Vagina (tissue), 2 donors: ENCODE measurements around the gene RSPO4. TPM values are rescaled to one million over a fixed set of nuclear protein-coding genes. Genes with fewer than 3 reads are reported as not detected.

Source experiments
- DNase-seq, 2 donors: peaks; one replicate each; pipeline ENCODE4 v3.0.0-alpha.2; 2017; ENCODE audit errors: extremely low spot score in 2 of 2
- H3K27ac ChIP-seq: fragments of 200-600 bp; sonication (generic); one replicate; pipeline ENCODE4 v1.5.1; 2019
- H3K27me3 ChIP-seq: fragments of 200-600 bp; sonication (generic); one replicate; pipeline ENCODE4 v1.5.1; 2019
- H3K36me3 ChIP-seq, 2 donors: fragments of 200-600 bp; sonication (generic); one replicate each; pipeline ENCODE4 v1.5.1; 2017 to 2019
- H3K4me1 ChIP-seq: fragments of 200-600 bp; sonication (generic); one replicate; pipeline ENCODE4 v1.5.1; 2019
- H3K4me3 ChIP-seq, 2 donors: fragments of 200-600 bp; sonication (generic); 1 replicate in 1 of 2; 2 replicates in 1 of 2; pipeline ENCODE4 v1.5.1; 2016 to 2019
- H3K9me3 ChIP-seq: fragments of 200-600 bp; sonication (generic); one replicate; pipeline ENCODE4 v1.5.1; 2019
- CTCF ChIP-seq, 3 experiments: fragments of 450-650 bp in 2 of 3; fragments of 200-600 bp in 1 of 3; sonication (generic) in 1 of 3; IDR thresholded peaks; one replicate each; pipeline ENCODE4 v1.5.1; 2017 to 2019; ENCODE audit warnings: antibody characterized with exemption in 3 of 3, mild to moderate bottlenecking in 2 of 3, moderate library complexity in 2 of 3
- POLR2A ChIP-seq, 2 donors: fragments of 450-650 bp; IDR thresholded peaks; one replicate each; pipeline ENCODE4 v1.6.1; 2017; ENCODE audit warnings: antibody characterized with exemption in 2 of 2, mild to moderate bottlenecking in 2 of 2, moderate library complexity in 2 of 2
- POLR2AphosphoS5 ChIP-seq, 2 donors: sonication (generic); formaldehyde crosslinking; IDR thresholded peaks; one replicate each; pipeline ENCODE4 v1.9.0; 2017; ENCODE audit warnings: antibody characterized with exemption in 2 of 2, mild to moderate bottlenecking in 2 of 2, low read depth in 1 of 2; ENCODE audit not compliant: insufficient read depth in 1 of 2
- intact Hi-C: fragments of 100-400 bp; cut with DNase I; formaldehyde crosslinking; loops from one replicate; pipeline ENCODE4 v1.15.1; 2023
- total RNA-seq: library from RNA; depleted of rRNA; stranded (reverse); fragments of >200 nt; gene quantifications from one replicate; pipeline ENCODE4 v1.2.3, GENCODE V29; 2016

Gene RSPO4
- total RNA-seq, 1 donor from 2014 or later: not detected

- Histone ChIP-seq H3K9me3 (no peaks in the 10 kb centered on the region), H3K4me1 (no peaks in the 10 kb centered on the region), H3K27me3 (no peaks in the 10 kb centered on the region), H3K27ac (no peak overlapping the region), H3K36me3 (no peaks in the 10 kb centered on the region), H3K4me3 (no peak overlapping the region)
- DNase-seq: no peak
- TF ChIP-seq POLR2A (IDR thresholded peaks at IDR 0.05): no peak
- TF ChIP-seq POLR2AphosphoS5 (IDR thresholded peaks at IDR 0.05; ENCODE audit: insufficient read depth in 1 of 2, low read depth in 1 of 2): no peak
- TF ChIP-seq CTCF (IDR thresholded peaks at IDR 0.05): no peak
- intact Hi-C loops: no loop called here
These were observed 3.4 kb upstream of the RSPO4 start for GRCh38 chr20:1005452-1006027.

GRCh38 chr20:1003920-1004697 lies 2.0 kb upstream of the RSPO4 start:
- no peak for TF ChIP-seq POLR2A (IDR thresholded peaks at IDR 0.05)
- TF ChIP-seq CTCF (IDR thresholded peaks at IDR 0.05): no peak
- no peak for TF ChIP-seq POLR2AphosphoS5 (IDR thresholded peaks at IDR 0.05; ENCODE audit: insufficient read depth in 1 of 2, low read depth in 1 of 2)
- Histone ChIP-seq H3K4me1 (no peaks in the 10 kb centered on the region), H3K4me3 (no peak overlapping the region), H3K27me3 (no peaks in the 10 kb centered on the region), H3K9me3 (no peaks in the 10 kb centered on the region), H3K36me3 (no peaks in the 10 kb centered on the region), H3K27ac (no peak overlapping the region)
- DNase-seq: no peak
- intact Hi-C loops: no loop called here

GRCh38 chr20:1002682-1003561 lies 811 bp upstream of the RSPO4 start:
- no peak for DNase-seq
- no peaks in the 10 kb centered on the region for H3K27me3 ChIP-seq

GRCh38 chr20:1001116-1001515 lies 995 bp downstream of the RSPO4 start:
- H3K9me3 ChIP-seq: no peaks in the 10 kb centered on the region
- no peaks in the 10 kb centered on the region for H3K27me3 ChIP-seq
- H3K36me3 ChIP-seq: no peaks in the 10 kb centered on the region
- no peak overlapping the region for H3K27ac ChIP-seq
- TF ChIP-seq CTCF (IDR thresholded peaks at IDR 0.05): no peak
- no peak for TF ChIP-seq POLR2AphosphoS5 (IDR thresholded peaks at IDR 0.05; ENCODE audit: insufficient read depth in 1 of 2, low read depth in 1 of 2)
- no peak for TF ChIP-seq POLR2A (IDR thresholded peaks at IDR 0.05)
- H3K4me3 ChIP-seq: no peak overlapping the region
- no peaks in the 10 kb centered on the region for H3K4me1 ChIP-seq
- DNase-seq: no peak
- intact Hi-C loops: no loop called here

More at GRCh38 chr20:1002682-1003561, 811 bp upstream of the RSPO4 start:
- no peak for TF ChIP-seq POLR2A (IDR thresholded peaks at IDR 0.05)
- TF ChIP-seq CTCF (IDR thresholded peaks at IDR 0.05): no peak
- TF ChIP-seq POLR2AphosphoS5 (IDR thresholded peaks at IDR 0.05; ENCODE audit: insufficient read depth in 1 of 2, low read depth in 1 of 2): no peak
- no peaks in the 10 kb centered on the region for H3K9me3 ChIP-seq
- intact Hi-C loops: no loop called here
- H3K4me3 ChIP-seq: no peak overlapping the region
- H3K27ac ChIP-seq: no peak overlapping the region
- no peaks in the 10 kb centered on the region for H3K36me3 ChIP-seq
- no peaks in the 10 kb centered on the region for H3K4me1 ChIP-seq
